AG04450 (cell line): ENCODE data around the gene POLD3. TPM values are rescaled to one million over a fixed set of nuclear protein-coding genes. Genes with fewer than 3 reads are reported as not detected.

Experiments
- CTCF ChIA-PET: fragments of 300-600, 350-600 bp; formaldehyde crosslinking; extraction: SDS; loops from one replicate; lab custom pipeline; 2022; ENCODE audit warnings: antibody characterized with exemption, inconsistent platforms; lab: Charles Lee
- POLR2A ChIA-PET: fragments of 350-600 bp; formaldehyde crosslinking; extraction: SDS; loops from one replicate; lab custom pipeline; 2021; ENCODE audit warnings: antibody characterized with exemption, inconsistent platforms; lab: Yijun Ruan, JAX
- DNase-seq: peaks from one replicate; pipeline ENCODE4 v3.0.0-alpha.2; 2011; ENCODE audit warnings: low read depth, low spot score
- H3K27ac ChIP-seq: one replicate; pipeline ENCODE4 v1.5.1; 2012; ENCODE audit warnings: low read depth, low read length, control low read depth
- H3K27me3 ChIP-seq: one replicate; pipeline ENCODE4 v1.6.0; 2012; ENCODE audit warnings: low read length; ENCODE audit not compliant: control insufficient read depth, insufficient read depth
- H3K4me3 ChIP-seq: 2 replicates; pipeline ENCODE4 v1.5.1; 2011; ENCODE audit warnings: mild to moderate bottlenecking, low read depth, low read length, control low read depth
- H3K9me3 ChIP-seq: 2 replicates; pipeline ENCODE4 v1.5.1; 2012; ENCODE audit warnings: low read length; ENCODE audit not compliant: control insufficient read depth, insufficient read depth
- CTCF ChIP-seq: IDR thresholded peaks from 2 replicates; pipeline ENCODE4 v1.5.1; 2011; ENCODE audit warnings: low read depth, low read length, control low read depth, inconsistent platforms
- polyA plus RNA-seq: library from polyadenylated mRNA; depleted of rRNA; stranded (reverse); fragments of >200 nt; gene quantifications from 2 replicates; pipeline ENCODE4 v1.2.3, GENCODE V29; 2011

The POLD3 gene
- polyA plus RNA-seq, 1 experiment, result 14.8 TPM

GRCh38 chr11:74684661-74685060 is 92.3 kb downstream of the POLD3 start:
- no peak for DNase-seq
- H3K9me3 ChIP-seq, result peaks cover 7% of the 10 kb centered on the region
- ChIA-PET POLR2A (no interaction called here), CTCF (interaction anchor here (0.9 to 8.4 kb wide), 4 partner anchors 11 to 73 kb away, joined by 3 to 61 read pairs (median 3); no protein-coding TSS in a partner anchor)
- TF ChIP-seq CTCF, result no peak
- H3K27ac ChIP-seq, result peak overlapping the region; percentile 21
- H3K27me3 ChIP-seq, result no peaks in the 10 kb centered on the region
- no peak overlapping the region for H3K4me3 ChIP-seq

- Histone ChIP-seq H3K27me3 (no peaks in the 10 kb centered on the region), H3K4me3 (no peak overlapping the region), H3K27ac (no peak overlapping the region), H3K9me3 (peaks cover 6% of the 10 kb centered on the region)
- CTCF ChIA-PET, result interaction anchor here (0.9 to 8.4 kb wide), 3 partner anchors 16 to 75 kb away, joined by 3 to 61 read pairs (median 3); no protein-coding TSS in a partner anchor
- POLR2A ChIA-PET, result no interaction called here
- no peak for TF ChIP-seq CTCF
- no peak for DNase-seq
Observed at GRCh38 chr11:74685338-74685737, 93.0 kb downstream of the POLD3 start.

- CTCF ChIA-PET, result interaction anchor here (1.1 to 8.4 kb wide), 4 partner anchors 10 to 76 kb away, joined by 3 to 61 read pairs (median 4); no protein-coding TSS in a partner anchor
- no peak overlapping the region for H3K4me3 ChIP-seq
- no peak overlapping the region for H3K27ac ChIP-seq
- no peak for TF ChIP-seq CTCF
- no peaks in the 10 kb centered on the region for H3K27me3 ChIP-seq
- DNase-seq, result no peak
- POLR2A ChIA-PET, result interaction anchor here (1.6 kb wide), 1 partner anchor 9 kb away, joined by 4 read pairs; no protein-coding TSS in a partner anchor
- H3K9me3 ChIP-seq, result peaks cover under 1% of the 10 kb centered on the region
Observed at GRCh38 chr11:74685905-74686304, 93.5 kb downstream of the POLD3 start.

- POLR2A ChIA-PET, result interaction anchor here (1.6 kb wide), 1 partner anchor 10 kb away, joined by 4 read pairs; no protein-coding TSS in a partner anchor
- Histone ChIP-seq H3K27me3 (no peaks in the 10 kb centered on the region), H3K4me3 (no peak overlapping the region), H3K9me3 (no peaks in the 10 kb centered on the region; the same call in none of the 2 replicates), H3K27ac (no peak overlapping the region)
- CTCF ChIA-PET, result interaction anchor here (0.7 to 8.4 kb wide), 5 partner anchors 10 to 53 kb away, joined by 3 to 61 read pairs (median 4); no protein-coding TSS in a partner anchor
- no peak for DNase-seq
- TF ChIP-seq CTCF, result no peak
Observed at GRCh38 chr11:74686792-74687191, 94.4 kb downstream of the POLD3 start.

- no peak overlapping the region for H3K4me3 ChIP-seq
- H3K9me3 ChIP-seq, result no peaks in the 10 kb centered on the region; the same call in none of the 2 replicates
- ChIA-PET CTCF (interaction anchor here (0.7 to 8.4 kb wide), 4 partner anchors 9 to 53 kb away, joined by 3 to 61 read pairs (median 5); no protein-coding TSS in a partner anchor), POLR2A (interaction anchor here (1.6 kb wide), 1 partner anchor 11 kb away, joined by 4 read pairs; no protein-coding TSS in a partner anchor)
- no peak for DNase-seq
- peak overlapping the region; percentile 57 for H3K27ac ChIP-seq
- TF ChIP-seq CTCF, result no peak
- H3K27me3 ChIP-seq, result no peaks in the 10 kb centered on the region
Observed at GRCh38 chr11:74687237-74688023, 95.0 kb downstream of the POLD3 start.
